Motor neuron (in vitro differentiated cells): ENCODE measurements around the gene GCNT3. TPM values are rescaled to one million over a fixed set of nuclear protein-coding genes. Genes with fewer than 3 reads are reported as not detected.

Experiments used
- ATAC-seq, 8 experiments: fragments of 200-7000 bp; cut with Tn5 transposase; replicated peaks in 6 of 8; 2 replicates each; pipeline ENCODE4 v1.8.0; 2021; ENCODE audit warnings: mild to moderate bottlenecking in 8 of 8, moderate library complexity in 8 of 8
- H3K27ac ChIP-seq, 2 donors: fragments of 250-450 bp; sonication (Bioruptor Pico); 2 replicates each; pipeline ENCODE4 v1.9.0; 2021; ENCODE audit warnings: antibody characterized with exemption in 2 of 2, mild to moderate bottlenecking in 2 of 2, moderate library complexity in 1 of 2
- H3K4me1 ChIP-seq, 2 donors: fragments of 250-450 bp; sonication (Bioruptor Pico); replicated peaks in 1 of 2; 2 replicates each; pipeline ENCODE4 v1.6.1; 2021; ENCODE audit warnings: antibody characterized with exemption in 2 of 2, mild to moderate bottlenecking in 2 of 2, moderate library complexity in 1 of 2
- H3K4me3 ChIP-seq, 5 donors: fragments of 250-450 bp; sonication (Bioruptor Pico); 2 replicates each; pipeline ENCODE4 v1.9.0; 2021; ENCODE audit warnings: antibody characterized with exemption in 5 of 5, mild to moderate bottlenecking in 5 of 5, moderate library complexity in 4 of 5
- WGBS, 10 experiments: fragments of 450-650 bp; shearing (Covaris generic); methylation state at CpG; one replicate each; pipeline ENCODE4 v1.0.0; 2022; 5-methylcytosine and 5-hydroxymethylcytosine counted together
- in situ Hi-C, 9 experiments: fragments of 400-800 bp; cut with MboI; loops; one replicate each; pipeline ENCODE4 v1.15.0; 2021; ENCODE audit warnings: low sequenced_read_pairs in 9 of 9, low pct_unique_long_range_greater_than_20kb in 2 of 9; ENCODE audit not compliant: unreplicated experiment in 9 of 9
- total RNA-seq, 8 experiments: library from RNA; unstranded; fragments of 300-600 nt; gene quantifications; 2 replicates each; pipeline versions ENCODE4 v1.2.3 to v1.2.4, GENCODE V29; 2022

The GCNT3 gene
- total RNA-seq = 10 to 100 TPM in 1 of 8 experiments, 1 to 10 TPM in 2, under 1 TPM in 5; 0.08 to 67.3 (median 0.93) TPM

- no peak within 1 kb of the TSS for H3K4me3 ChIP-seq
- peaks cover 6 to 16% of the 10 kb centered on the region in 2 donors for H3K4me1 ChIP-seq
- 0 to 57% (median 36%) methylated on average over 2 to 8 of the region's 8 CpGs for WGBS, 10 experiments
- no peak within 1 kb of the TSS for H3K27ac ChIP-seq
- in situ Hi-C loops = no loop called here
- peak in 2 of 8 experiments; percentile 67 to 77 for ATAC-seq
Measured at GRCh38 chr15:59611276-59612260, at the start of gene GCNT3. TSS of gene GCNT3 (plus strand) at chr15:59611783. CDS start at chr15:59618239, 6,456 bp downstream.

DNA sequence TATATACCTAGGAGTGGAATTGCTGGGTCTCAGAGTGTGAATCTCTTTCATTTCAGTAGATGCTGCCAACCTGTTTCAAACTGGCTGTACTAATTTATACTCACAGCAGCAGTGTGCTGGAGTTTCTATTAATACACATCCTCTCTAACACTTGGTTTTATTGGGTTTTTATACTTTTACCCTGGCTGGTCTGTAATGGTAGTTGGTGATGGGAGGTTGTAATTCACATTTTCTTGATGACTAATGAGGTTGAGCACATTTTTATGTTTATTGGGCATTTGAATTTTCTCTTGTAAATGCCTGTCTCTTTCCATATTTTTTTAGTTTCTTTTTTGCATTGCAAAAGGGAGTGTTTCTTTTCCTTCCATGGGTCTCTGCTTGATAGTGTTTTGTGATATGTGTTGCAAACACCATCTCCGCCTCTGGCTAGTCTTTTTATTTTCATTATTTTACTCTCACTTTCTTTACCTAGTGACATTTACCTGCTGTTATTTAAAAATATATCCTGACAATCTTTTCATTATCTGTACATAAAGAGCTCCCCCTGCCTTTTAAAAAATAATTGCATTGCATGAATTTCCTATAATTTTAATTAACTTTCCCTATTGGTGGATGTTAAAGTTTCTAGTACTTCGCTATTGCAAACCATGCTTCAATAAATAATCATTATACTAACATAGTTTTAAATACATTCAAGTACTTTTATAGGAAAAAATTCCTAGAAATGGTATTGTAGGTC is 49.0 kb upstream of the GCNT3 start:
- WGBS, 10 experiments = 14 to 100% (median 88%) methylated on average over 1 to 2 of the region's 2 CpGs
- no peak overlapping the region for H3K27ac ChIP-seq
- H3K4me1 ChIP-seq = no peaks in the 10 kb centered on the region
- H3K4me3 ChIP-seq = no peak overlapping the region
- peak in 4 of 8 experiments; percentile 54 to 94 (median 93) for ATAC-seq
- in situ Hi-C loops = no loop called here

DNA sequence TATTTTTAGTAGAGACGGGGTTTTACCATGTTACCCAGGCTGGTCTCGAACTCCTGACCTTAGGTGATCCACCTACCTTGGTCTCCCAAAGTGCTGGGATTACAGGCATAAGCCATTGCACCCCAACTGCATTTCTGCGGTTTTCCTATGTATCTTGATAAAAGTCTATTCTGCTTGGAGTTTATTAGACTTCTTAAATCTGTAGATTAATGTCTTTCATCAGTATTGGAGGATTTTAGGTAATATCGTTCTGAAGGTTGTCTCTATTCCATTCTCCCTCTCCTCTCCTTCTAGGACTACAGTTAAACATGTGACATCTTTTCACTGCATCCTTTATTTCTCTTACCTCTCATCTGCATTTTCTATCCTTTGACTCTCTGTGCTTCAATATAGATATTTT is 46.3 kb upstream of the GCNT3 start:
- in situ Hi-C loops = no loop called here

DNA sequence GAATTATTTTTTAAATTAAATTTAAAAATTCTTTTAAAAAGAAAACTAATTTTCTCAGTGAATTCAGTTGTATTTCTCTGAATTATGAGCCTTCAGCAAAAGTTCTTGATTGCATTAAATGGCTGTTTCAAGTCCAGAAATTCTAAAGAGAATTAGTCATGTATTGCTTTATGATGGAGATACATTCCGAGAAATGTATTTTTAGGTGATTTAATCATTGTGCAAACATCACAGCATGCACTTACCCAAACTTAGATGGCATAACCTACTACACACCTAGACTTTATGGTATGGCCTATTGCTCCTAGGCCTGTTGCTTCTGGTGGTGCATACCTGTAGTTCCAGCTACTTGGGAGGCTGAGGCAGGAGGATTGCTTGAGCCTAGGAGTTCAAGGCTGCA is 44.3 kb upstream of the GCNT3 start:
- Histone ChIP-seq H3K4me1 (no peaks in the 10 kb centered on the region), H3K27ac (no peak overlapping the region), H3K4me3 (no peak overlapping the region)
- 67 to 100% (median 83%) methylated on average over 1 of the region's 1 CpG; no CpG with 5 or more reads in 3 of the 10 experiments for WGBS, 10 experiments
- no peak for ATAC-seq
- in situ Hi-C loops = no loop called here

More for the DNA sequence above, 46.3 kb upstream of the GCNT3 start:
- no peak overlapping the region for H3K4me3 ChIP-seq
- ATAC-seq = no peak
- no peaks in the 10 kb centered on the region for H3K4me1 ChIP-seq
- WGBS, 10 experiments = 25 to 100% (median 76%) methylated on average over 2 to 4 of the region's 4 CpGs; no CpG with 5 or more reads in 1 of the 10 experiments
- no peak overlapping the region for H3K27ac ChIP-seq

GRCh38 chr15:59569477-59569876 is 42.1 kb upstream of the GCNT3 start:
- Histone ChIP-seq H3K4me3 (no peak overlapping the region), H3K27ac (no peak overlapping the region), H3K4me1 (no peaks in the 10 kb centered on the region)
- in situ Hi-C loops = no loop called here
- ATAC-seq = no peak
- WGBS, 10 experiments = 57 to 100% (median 77%) methylated on average over 1 to 3 of the region's 8 CpGs; no CpG with 5 or more reads in 5 of the 10 experiments

DNA sequence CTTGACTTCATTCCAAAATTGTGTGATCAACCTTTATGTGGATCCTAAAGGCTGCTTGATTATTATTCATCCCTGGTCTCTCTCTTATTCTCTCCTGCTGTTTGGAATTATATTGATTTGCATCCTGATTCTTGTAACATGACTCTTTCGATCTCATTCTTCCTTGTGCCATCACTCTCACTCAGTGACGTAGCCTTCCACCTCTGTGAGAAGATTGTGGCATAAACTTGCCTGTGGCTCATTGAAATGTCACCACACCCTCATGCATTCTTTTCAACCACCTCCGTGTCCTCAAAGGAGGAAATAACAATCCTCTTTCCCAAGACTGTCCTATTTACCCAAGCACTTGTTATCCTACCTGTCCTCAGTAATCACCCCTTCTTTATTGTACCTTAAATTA is 41.3 kb upstream of the GCNT3 start:
- ATAC-seq = peak in 3 of 8 experiments; percentile 95 to 98 (median 97)
- no peak overlapping the region for H3K4me3 ChIP-seq
- no peak overlapping the region for H3K27ac ChIP-seq
- no peaks in the 10 kb centered on the region for H3K4me1 ChIP-seq
- WGBS, 10 experiments = 6 to 88% (median 57%) methylated on average over 1 to 3 of the region's 3 CpGs; no CpG with 5 or more reads in 1 of the 10 experiments
- in situ Hi-C loops = no loop called here

- 90 to 100% (median 98%) methylated on average over 2 to 6 of the region's 6 CpGs; no CpG with 5 or more reads in 1 of the 10 experiments for WGBS, 10 experiments
- in situ Hi-C loops = no loop called here
- H3K4me1 ChIP-seq = no peaks in the 10 kb centered on the region
- no peak overlapping the region for H3K4me3 ChIP-seq
- H3K27ac ChIP-seq = no peak overlapping the region
- no peak for ATAC-seq
Measured at GRCh38 chr15:59571606-59572005, 40.0 kb upstream of the GCNT3 start.

- Histone ChIP-seq H3K4me3 (no peak overlapping the region), H3K27ac (no peak overlapping the region), H3K4me1 (peaks cover 5 to 8% of the 10 kb centered on the region in 2 donors)
- in situ Hi-C loops = no loop called here
- no peak for ATAC-seq
- 60 to 83% (median 71%) methylated on average over 1 to 2 of the region's 3 CpGs; no CpG with 5 or more reads in 5 of the 10 experiments for WGBS, 10 experiments
Measured at GRCh38 chr15:59583088-59583487, 28.5 kb upstream of the GCNT3 start.

GRCh38 chr15:59587085-59587826 is 24.3 kb upstream of the GCNT3 start:
- in situ Hi-C loops = no loop called here
- Histone ChIP-seq H3K4me3 (no peak overlapping the region), H3K4me1 (peaks cover 5 to 8% of the 10 kb centered on the region in 2 donors), H3K27ac (no peak overlapping the region)
- peak in 4 of 8 experiments; percentile 19 to 89 (median 46) for ATAC-seq
- 0 to 89% (median 72%) methylated on average over 1 to 3 of the region's 3 CpGs for WGBS, 10 experiments

GRCh38 chr15:59590027-59590426 is 21.6 kb upstream of the GCNT3 start:
- in situ Hi-C loops = no loop called here
- WGBS, 10 experiments = 73 to 100% (median 94%) methylated on average over 1 to 7 of the region's 7 CpGs; no CpG with 5 or more reads in 1 of the 10 experiments
- H3K4me3 ChIP-seq = no peak overlapping the region
- no peak overlapping the region for H3K27ac ChIP-seq
- no peak for ATAC-seq
- peaks cover 5 to 8% of the 10 kb centered on the region in 2 donors for H3K4me1 ChIP-seq

- Histone ChIP-seq H3K27ac (no peak overlapping the region), H3K4me1 (peaks cover 5 to 8% of the 10 kb centered on the region in 2 donors), H3K4me3 (no peak overlapping the region)
- in situ Hi-C loops = no loop called here
- ATAC-seq = peak in 1 of 8 experiments; percentile 20
- 20 to 100% (median 57%) methylated on average over 1 to 2 of the region's 2 CpGs; no CpG with 5 or more reads in 2 of the 10 experiments for WGBS, 10 experiments
Measured at GRCh38 chr15:59591356-59591755, 20.2 kb upstream of the GCNT3 start.

GRCh38 chr15:59594493-59594942 is 17.1 kb upstream of the GCNT3 start:
- ATAC-seq = peak in 6 of 8 experiments; percentile 45 to 96 (median 78)
- H3K4me3 ChIP-seq = no peak overlapping the region
- 33 to 100% (median 73%) methylated on average over 1 to 3 of the region's 3 CpGs; no CpG with 5 or more reads in 2 of the 10 experiments for WGBS, 10 experiments
- no peak overlapping the region for H3K27ac ChIP-seq
- in situ Hi-C loops = no loop called here
- no peaks in the 10 kb centered on the region for H3K4me1 ChIP-seq
